Subcutaneous abdominal adipose tissue (tissue), 5 donors: ENCODE measurements around the gene PIGH.

Experiments used
- H3K27ac ChIP-seq: one replicate; pipeline ENCODE4 v1.7.0; 2013; ENCODE audit warnings: low read depth, mild to moderate bottlenecking, inconsistent platforms, low read length, moderate library complexity
- H3K27me3 ChIP-seq, 5 donors: one replicate each; pipeline ENCODE4 v1.7.0; 2013; ENCODE audit warnings: low read length in 5 of 5, inconsistent platforms in 1 of 5; ENCODE audit not compliant: control insufficient read depth in 5 of 5, insufficient read depth in 4 of 5
- H3K36me3 ChIP-seq, 5 donors: one replicate each; pipeline ENCODE4 v1.7.0; 2013; ENCODE audit warnings: low read length in 5 of 5; ENCODE audit not compliant: control insufficient read depth in 5 of 5, insufficient read depth in 5 of 5
- H3K4me1 ChIP-seq, 5 donors: one replicate each; pipeline ENCODE4 v1.7.0; 2013; ENCODE audit warnings: low read length in 5 of 5, mild to moderate bottlenecking in 3 of 5, moderate library complexity in 1 of 5; ENCODE audit not compliant: control insufficient read depth in 5 of 5, insufficient read depth in 5 of 5
- H3K4me3 ChIP-seq, 5 donors: one replicate each; pipeline ENCODE4 v1.7.0; 2013; ENCODE audit warnings: low read length in 5 of 5, low read depth in 1 of 5
- H3K9ac ChIP-seq, 5 donors: one replicate each; pipeline ENCODE4 v1.7.0; 2013; ENCODE audit warnings: low read length in 5 of 5, mild to moderate bottlenecking in 4 of 5, moderate library complexity in 3 of 5
- H3K9me3 ChIP-seq, 5 donors: one replicate each; pipeline ENCODE4 v1.7.0; 2013; ENCODE audit warnings: low read length in 5 of 5; ENCODE audit not compliant: control insufficient read depth in 5 of 5
- donor health status: healthy.
- donor health status: healthy.
- donor health status: healthy.
- donor health status: healthy.
- donor health status: healthy.

PIGH gene

DNA sequence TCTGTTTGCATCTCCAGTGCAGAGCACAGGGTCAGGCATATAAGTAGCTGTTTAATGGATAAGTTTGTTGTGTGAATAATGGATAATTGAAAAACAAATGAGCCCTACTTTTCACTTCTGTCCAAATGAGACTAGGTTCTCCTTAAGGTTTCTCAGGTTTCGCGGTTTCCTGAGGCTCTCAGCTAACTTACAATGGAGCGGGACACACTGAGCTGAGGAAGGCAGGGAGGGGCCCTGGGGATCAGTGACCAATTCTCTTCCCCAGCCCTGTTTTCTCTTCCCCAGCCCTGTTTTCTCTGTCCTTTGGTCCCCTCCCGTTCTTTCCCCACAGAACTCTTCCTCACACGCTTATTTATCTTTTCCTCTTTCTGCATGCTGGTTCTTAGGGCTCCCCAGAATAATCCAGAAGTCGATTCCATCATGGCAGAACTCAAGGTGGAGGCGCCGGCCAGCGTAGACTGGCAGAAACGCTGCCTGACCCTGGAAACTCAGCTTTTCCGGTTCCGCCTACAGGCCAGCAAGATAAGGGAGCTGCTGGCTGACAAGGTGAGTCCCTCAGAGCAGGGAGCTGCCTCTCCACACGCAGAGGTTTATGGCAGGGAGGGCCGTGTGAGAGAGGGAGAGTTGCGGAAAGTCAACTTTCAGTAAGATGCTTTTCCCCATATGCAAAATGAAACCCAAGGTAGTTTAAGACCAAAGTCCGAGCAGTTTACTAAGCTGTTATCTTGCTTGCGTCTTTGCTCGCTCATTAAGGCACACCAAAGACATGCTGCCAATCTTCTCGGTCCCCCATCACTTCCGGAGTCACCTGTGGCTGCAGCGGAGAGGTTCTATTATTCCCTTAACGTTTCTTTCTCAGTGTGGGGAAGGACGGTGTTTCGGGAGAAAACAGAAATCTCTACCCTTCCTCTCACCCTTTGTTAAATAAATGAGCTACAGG, 58.4 kb downstream of the PIGH start:
- no peak overlapping the region for H3K27ac ChIP-seq
- peak overlapping the region in 1 of 5 donors; percentile 13 for H3K4me3 ChIP-seq
- H3K9ac ChIP-seq = no peak overlapping the region
- H3K36me3 ChIP-seq = peaks cover 0 to 6% (median 0%) of the 10 kb centered on the region in 5 donors
- peaks cover 0 to 15% (median 13%) of the 10 kb centered on the region in 5 donors for H3K4me1 ChIP-seq
- H3K27me3 ChIP-seq = peaks cover 0 to 4% (median 0%) of the 10 kb centered on the region in 5 donors
- H3K9me3 ChIP-seq = no peaks in the 10 kb centered on the region
